Renal cortex interstitium (tissue), 11 donors: ENCODE measurements around the gene HVCN1. TPM values are rescaled to one million over a fixed set of nuclear protein-coding genes. Genes with fewer than 3 reads are reported as not detected.
"Not testable (repeated sequence)": the region's sequence is repeated elsewhere in the genome, so short reads cannot be mapped to it uniquely, and the experiment has no call there.

Experiments
- DNase-seq, 11 donors: peaks; one replicate each; pipeline ENCODE4 v3.0.0-alpha.2; 2013; ENCODE audit warnings: low read depth in 9 of 11, low spot score in 4 of 11; ENCODE audit errors: extremely low read depth in 1 of 11
- polyA plus RNA-seq, 3 donors: library from polyadenylated mRNA; unstranded; fragments of 120-200 nt; gene quantifications; one replicate each; pipeline ENCODE4 v1.2.1, GENCODE V29; 2013; ENCODE audit not compliant: insufficient read length in 3 of 3

Gene HVCN1
- polyA plus RNA-seq, 3 donors: 8.9 to 11.0 (median 9.8) TPM

GRCh38 chr12:110639336-110640141 is 49.4 kb downstream of the HVCN1 start:
- DNase-seq: no peak

- no peak for DNase-seq
Measured at GRCh38 chr12:110638796-110639195, 50.1 kb downstream of the HVCN1 start.

GRCh38 chr12:110637869-110638441 is 51.0 kb downstream of the HVCN1 start:
- DNase-seq: no peak

- no peak for DNase-seq
Measured at GRCh38 chr12:110636516-110636915, 52.4 kb downstream of the HVCN1 start.

- DNase-seq: no peak
Measured at GRCh38 chr12:110635055-110635454, 53.9 kb downstream of the HVCN1 start.

- no peak for DNase-seq
Measured at GRCh38 chr12:110627500-110628195, 61.3 kb downstream of the HVCN1 start.

- no peak for DNase-seq
Measured at GRCh38 chr12:110622582-110622981, 66.3 kb downstream of the HVCN1 start.

- no peak for DNase-seq
Measured at GRCh38 chr12:110619534-110619953, 69.4 kb downstream of the HVCN1 start.

GRCh38 chr12:110616471-110617115 is 72.3 kb downstream of the HVCN1 start:
- no peak for DNase-seq

- no peak for DNase-seq
Measured at GRCh38 chr12:110615171-110615570, 73.7 kb downstream of the HVCN1 start.

- DNase-seq: peak; percentile 73 to 94 (median 92)
Measured at GRCh38 chr12:110613771-110614684, 74.9 kb downstream of the HVCN1 start, which contains the start of gene TCTN1. TSS of gene TCTN1 (plus strand) at chr12:110614129. CDS start at chr12:110614183, 54 bp downstream.

- no peak for DNase-seq
Measured at GRCh38 chr12:110613071-110613770, 75.7 kb downstream of the HVCN1 start.

GRCh38 chr12:110606253-110606611 is 82.7 kb downstream of the HVCN1 start:
- DNase-seq: no peak

GRCh38 chr12:110602085-110602814 is 86.7 kb downstream of the HVCN1 start:
- not testable (repeated sequence) for DNase-seq

- DNase-seq: no peak
Measured at GRCh38 chr12:110600254-110600653, 88.7 kb downstream of the HVCN1 start.

GRCh38 chr12:110599334-110599733 is 89.6 kb downstream of the HVCN1 start:
- no peak for DNase-seq
